NT2/D1 (cell line): Measurements from ENCODE around the gene VAV2.

ENCODE experiments used
- YY1 ChIP-seq: IDR thresholded peaks from 2 replicates; pipeline ENCODE4 v1.6.1; 2011; ENCODE audit not compliant: insufficient read length, insufficient read depth
- ZNF274 ChIP-seq: IDR thresholded peaks from 2 replicates; pipeline ENCODE4 v1.6.1; 2011; ENCODE audit warnings: mild to moderate bottlenecking, low read depth, low read length

GRCh38 chr9:133866946-133867345 is 125.2 kb downstream of the VAV2 start:
- TF ChIP-seq YY1 (no peak), ZNF274 (no peak)
